GM19099 (cell line): ENCODE results near the gene KCNK6.
A peak's percentile ranks its signal among the peaks of the same experiment; 100 is the strongest.

Source experiments
- POLR2A ChIP-seq: IDR thresholded peaks from 3 replicates; pipeline ENCODE4 v1.6.1; 2011; ENCODE audit warnings: low read depth; ENCODE audit not compliant: insufficient read length; ENCODE audit errors: extremely low read depth

The KCNK6 gene

DNA sequence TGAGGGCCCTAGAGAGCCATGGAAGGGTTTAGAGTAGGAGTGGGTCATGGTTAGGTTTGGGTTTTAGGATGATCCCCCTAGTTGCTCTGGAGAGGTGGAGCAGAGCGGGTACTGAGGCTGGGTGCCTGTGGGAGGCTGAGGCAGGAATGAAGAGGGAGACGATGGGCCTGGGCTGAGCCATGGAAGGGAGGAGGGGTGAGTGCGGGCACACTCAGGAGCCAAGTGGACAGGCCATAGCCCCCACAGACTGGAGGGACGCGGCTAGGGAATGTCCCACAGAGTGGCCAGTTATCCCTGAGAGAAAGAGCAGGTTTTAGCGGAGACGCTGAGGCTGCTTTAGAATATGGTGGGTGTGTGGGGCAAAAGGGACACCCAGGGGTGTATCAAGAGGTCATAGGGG is 10.0 kb downstream of the KCNK6 start:
- no peak for TF ChIP-seq POLR2A

DNA sequence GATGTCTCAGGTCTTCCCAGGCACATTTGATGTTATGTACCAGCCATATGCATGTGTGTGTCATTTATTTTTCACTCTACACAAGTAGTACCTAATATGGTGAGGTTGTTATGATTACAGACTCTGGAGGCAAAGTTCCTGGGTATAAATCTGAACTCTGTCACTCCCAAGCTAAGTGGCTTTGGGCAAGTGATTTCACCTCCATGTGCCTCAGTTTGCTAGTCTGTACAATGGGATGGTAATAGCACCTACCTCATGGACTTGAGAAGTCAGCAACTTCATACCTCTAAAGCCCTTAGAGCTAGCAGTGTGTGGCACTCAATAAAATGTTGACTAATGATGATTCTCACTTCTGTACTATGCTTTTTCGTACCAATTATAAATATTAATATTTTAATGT is 12.1 kb downstream of the KCNK6 start:
- no peak for TF ChIP-seq POLR2A

- TF ChIP-seq POLR2A: no peak
Observed at GRCh38 chr19:38333245-38333644, 13.6 kb downstream of the KCNK6 start.

- peak; percentile 41 for TF ChIP-seq POLR2A
Observed at GRCh38 chr19:38335949-38336637, 16.4 kb downstream of the KCNK6 start.

GRCh38 chr19:38336638-38337359 is 17.2 kb downstream of the KCNK6 start:
- TF ChIP-seq POLR2A: no peak

DNA sequence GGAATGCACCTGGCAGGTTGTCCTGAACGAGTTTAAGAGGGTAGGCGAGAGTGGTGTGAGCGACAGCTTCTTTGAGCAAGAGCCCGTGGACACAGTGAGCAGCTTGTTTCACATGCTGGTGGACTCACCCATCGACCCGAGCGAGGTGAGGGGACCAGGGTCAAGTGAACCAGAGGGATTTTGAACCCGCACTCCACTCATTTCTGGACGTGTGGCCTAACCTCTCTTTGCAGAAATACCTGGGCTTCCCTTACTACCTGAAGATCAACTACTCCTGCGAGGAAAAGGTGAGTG is 17.7 kb downstream of the KCNK6 start:
- TF ChIP-seq POLR2A: no peak

GRCh38 chr19:38340927-38341326 is 21.3 kb downstream of the KCNK6 start:
- TF ChIP-seq POLR2A: no peak

DNA sequence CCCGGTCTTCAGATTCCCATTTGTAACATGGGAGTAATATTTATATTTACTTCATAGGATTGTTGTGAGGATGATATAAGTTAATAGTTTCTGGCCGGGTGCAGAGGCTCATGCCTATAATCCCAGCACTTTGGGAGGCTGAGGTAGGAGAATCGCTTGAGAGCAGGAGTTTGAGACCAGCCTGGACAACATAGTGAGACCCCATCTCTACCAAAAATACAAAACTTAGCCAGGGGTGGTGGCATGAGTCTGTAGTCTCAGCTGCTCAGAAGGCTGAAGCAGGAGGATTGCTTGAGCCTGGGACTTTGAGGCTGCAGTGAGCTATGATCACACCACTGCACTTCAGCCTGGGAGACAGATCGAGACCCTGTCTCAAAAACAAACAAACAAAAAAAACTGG is 27.2 kb downstream of the KCNK6 start:
- no peak for TF ChIP-seq POLR2A

DNA sequence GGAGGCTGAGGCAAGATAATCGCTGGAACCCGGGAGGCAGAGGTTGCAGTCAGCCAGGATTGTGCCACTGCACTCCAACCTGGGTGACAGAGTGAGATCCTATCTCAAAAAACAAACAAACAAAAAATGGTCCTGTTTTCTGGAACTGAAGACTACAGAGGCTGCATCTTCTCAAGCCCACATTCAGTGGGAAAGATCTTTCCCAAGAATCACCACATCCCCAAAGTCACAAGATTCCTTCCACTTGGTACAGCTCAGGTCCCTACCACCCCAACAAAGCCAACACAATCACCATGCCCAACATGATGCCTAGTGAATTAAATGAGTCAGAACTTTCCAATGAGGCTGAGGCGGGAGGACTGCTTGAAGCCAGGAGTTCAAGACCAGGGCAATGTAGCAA is 31.2 kb downstream of the KCNK6 start:
- TF ChIP-seq POLR2A: no peak

- TF ChIP-seq POLR2A: no peak
Observed at GRCh38 chr19:38351865-38352395, 32.3 kb downstream of the KCNK6 start.

DNA sequence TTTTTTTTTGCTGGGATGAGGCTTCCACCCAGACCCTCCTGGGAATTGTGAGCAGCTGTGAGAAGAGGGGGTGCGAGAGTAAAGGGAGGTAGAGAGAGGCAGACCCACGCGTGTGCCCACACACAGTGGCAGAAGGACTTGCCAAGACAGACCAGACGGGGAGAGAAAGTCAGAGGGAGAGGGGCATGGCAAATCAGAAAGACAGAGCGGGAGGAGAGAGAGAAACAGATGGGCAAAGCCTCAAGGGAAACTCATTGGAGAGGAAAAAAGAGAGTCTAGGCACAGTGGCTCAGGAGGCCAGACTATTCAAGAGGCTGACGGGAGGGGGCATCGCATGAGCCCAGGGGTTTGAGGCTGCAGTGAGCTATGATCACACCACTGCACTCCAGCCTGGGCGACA is 33.0 kb downstream of the KCNK6 start:
- no peak for TF ChIP-seq POLR2A

DNA sequence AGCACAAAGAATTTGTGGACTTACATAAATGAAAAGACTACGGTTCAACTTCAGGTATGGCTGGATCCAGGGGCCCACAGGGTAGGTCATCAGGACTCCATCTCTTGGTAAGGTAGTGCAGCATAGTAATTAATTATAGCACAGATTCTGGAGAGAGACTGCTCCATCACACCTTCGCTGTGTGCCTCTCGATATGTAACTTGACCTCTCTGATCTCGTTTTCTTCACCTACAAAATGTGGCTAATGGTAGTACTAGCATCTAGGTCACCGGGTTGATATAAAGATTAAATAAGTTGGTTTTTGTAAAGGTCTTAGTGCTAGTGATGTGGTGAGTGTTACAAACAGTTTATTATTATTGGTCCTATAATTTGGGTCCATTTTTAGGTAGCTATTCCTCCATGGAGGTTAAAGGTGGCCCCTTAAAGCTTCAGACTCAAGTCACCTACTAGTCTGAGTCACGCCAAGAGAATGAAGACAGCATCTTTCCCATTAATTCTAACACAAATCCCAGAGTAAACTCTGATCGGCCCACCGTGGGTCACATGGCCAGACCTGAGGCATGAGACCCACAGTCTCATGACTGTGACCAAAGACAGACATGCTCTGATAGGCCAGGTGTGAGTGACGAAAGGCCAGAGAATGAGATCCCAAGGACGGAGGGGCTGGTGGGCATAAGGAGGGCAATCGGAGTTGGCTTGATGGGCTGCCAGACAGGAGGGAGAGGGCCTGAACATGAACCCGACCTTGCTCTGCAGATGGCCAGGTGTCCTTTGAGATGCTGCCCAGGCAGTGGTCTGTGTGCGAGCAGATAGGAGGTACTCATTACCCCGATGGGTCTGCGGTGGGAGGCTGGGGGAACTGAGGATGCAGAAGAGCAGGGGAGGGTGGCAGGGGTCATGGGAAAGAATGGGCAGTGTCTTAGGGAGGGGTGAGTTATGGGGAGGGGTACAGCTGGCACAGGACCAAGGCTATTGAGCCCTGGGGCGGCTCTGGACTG is 36.4 kb downstream of the KCNK6 start:
- no peak for TF ChIP-seq POLR2A

DNA sequence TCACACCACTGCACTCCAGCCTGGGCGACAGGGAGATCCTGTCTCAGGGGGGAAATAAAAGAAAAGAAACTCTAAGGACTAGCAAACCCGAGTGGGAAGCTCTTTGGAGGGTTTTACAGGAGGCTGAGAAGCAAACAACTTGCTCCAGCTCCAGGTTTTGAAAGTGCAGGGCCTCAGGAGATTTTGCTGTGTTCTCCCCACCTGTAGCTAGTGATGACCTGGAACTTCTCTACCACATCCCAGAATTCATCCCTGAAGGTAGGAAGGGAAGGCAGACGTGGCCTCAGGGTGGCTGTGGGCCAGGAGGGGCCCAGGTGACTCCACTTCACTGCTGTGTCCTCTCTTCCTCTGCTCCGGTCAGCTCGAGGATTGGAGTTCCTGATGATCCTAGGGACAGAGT is 38.4 kb downstream of the KCNK6 start:
- no peak for TF ChIP-seq POLR2A

DNA sequence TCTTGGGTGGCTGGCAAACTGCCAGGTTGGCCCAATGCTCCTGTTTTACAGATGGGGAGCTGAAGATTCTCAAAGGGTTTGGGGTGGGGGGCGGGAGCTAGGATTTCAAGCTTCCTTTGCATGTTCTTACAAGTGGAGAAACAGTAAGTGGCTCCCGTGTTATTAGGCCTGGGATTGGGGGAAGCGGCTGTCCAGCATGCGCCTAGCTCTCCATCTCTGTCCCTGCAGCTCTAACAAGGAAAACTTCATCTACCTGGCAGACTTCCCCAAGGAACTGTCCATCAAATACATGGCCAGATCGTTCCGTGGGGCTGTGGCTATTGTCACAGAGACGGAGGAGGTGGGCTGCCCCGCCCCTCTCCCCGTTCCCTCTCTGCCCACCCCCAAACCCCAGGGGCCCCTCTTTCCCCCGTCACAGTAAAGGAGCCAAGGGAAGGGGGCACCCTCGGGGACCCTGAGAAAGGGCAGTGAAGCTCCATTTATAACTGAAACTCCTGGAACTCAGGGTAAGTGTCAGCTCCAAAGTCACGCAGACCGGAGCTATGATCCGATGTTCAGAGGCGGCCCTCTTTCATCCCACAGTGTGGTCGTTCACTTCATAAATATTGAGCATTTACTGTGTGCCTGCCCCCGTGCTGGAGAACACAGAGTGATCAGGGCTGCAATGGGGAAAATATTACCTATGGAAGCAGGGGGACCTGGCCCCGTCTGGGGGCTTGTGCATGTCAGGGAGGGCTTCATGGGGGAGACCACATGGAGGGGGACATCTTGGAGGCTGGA is 39.8 kb downstream of the KCNK6 start:
- TF ChIP-seq POLR2A: no peak

DNA sequence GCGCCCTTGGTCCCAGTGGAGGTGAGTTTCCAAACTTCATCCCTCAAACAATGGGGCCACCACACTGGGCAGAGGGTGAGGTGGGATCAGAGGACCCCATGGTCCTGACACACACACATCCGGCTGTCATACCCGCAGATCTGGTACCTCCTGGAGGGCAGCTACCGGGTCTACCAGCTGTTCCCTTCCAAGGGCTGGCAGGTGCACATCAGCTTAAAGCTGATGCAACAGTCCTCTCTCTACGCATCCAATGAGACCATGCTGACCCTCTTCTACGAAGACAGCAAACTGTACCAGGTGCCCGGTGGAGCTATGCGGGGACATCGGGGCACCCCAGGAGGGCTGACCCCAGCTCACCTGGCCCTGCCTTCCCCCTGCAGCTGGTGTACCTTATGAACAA is 40.7 kb downstream of the KCNK6 start:
- TF ChIP-seq POLR2A: no peak
